ENCODE measurements around the gene PCDHB3.
"Not testable (repeated sequence)": the region's sequence is repeated elsewhere in the genome, so short reads cannot be mapped to it uniquely, and the experiment has no call there.

The PCDHB3 gene

GRCh38 chr5:141121563-141121962 lies 21.3 kb downstream of the PCDHB3 start, which contains the start of gene PCDHB4:
TSS of gene PCDHB4 (plus strand) at chr5:141121818. CDS start at chr5:141121999, 181 bp downstream.
- Mint-ChIP-seq H3K27me3 (peaks cover 19% of the 10 kb centered on the region), H3K36me3 (no peaks in the 10 kb centered on the region), H3K27ac (no peak within 1 kb of the TSS), H3K4me1 (no peaks in the 10 kb centered on the region), H3K9me3 (peaks cover 8% of the 10 kb centered on the region), H3K4me3 (no peak within 1 kb of the TSS)
- no peak for ATAC-seq

- Mint-ChIP-seq H3K9me3 (peaks cover 5% of the 10 kb centered on the region), H3K36me3 (no peaks in the 10 kb centered on the region), H3K27me3 (peaks cover 19% of the 10 kb centered on the region), H3K4me3 (no peak overlapping the region), H3K4me1 (no peaks in the 10 kb centered on the region), H3K27ac (no peak overlapping the region)
- no peak for ATAC-seq
Observed at GRCh38 chr5:141121985-141122384, 21.7 kb downstream of the PCDHB3 start.

DNA sequence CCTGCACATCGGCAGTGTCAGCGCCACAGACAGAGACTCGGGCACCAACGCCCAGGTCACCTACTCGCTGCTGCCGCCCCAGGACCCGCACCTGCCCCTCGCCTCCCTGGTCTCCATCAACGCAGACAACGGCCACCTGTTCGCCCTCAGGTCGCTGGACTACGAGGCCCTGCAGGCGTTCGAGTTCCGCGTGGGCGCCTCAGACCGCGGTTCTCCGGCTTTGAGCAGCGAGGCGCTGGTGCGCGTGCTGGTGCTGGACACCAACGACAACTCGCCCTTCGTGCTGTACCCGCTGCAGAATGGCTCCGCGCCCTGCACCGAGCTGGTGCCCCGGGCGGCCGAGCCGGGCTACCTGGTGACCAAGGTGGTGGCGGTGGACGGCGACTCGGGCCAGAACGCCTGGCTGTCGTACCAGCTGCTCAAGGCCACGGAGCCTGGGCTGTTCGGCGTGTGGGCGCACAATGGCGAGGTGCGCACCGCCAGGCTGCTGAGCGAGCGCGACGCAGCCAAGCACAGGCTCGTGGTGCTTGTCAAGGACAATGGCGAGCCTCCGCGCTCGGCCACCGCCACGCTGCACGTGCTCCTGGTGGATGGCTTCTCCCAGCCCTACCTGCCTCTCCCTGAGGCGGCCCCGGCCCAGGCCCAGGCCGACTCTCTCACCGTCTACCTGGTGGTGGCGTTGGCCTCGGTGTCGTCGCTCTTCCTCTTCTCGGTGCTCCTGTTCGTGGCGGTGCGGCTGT lies 23.3 kb downstream of the PCDHB3 start:
- H3K9me3 Mint-ChIP-seq, H3K4me3 Mint-ChIP-seq, H3K27ac Mint-ChIP-seq, ATAC-seq, H3K4me1 Mint-ChIP-seq, H3K36me3 Mint-ChIP-seq: not testable (repeated sequence)
- H3K27me3 Mint-ChIP-seq, result peaks cover 19% of the 10 kb centered on the region

- Mint-ChIP-seq H3K9me3 (peaks cover 5% of the 10 kb centered on the region), H3K36me3 (no peaks in the 10 kb centered on the region), H3K27ac (no peak overlapping the region), H3K27me3 (peaks cover 4% of the 10 kb centered on the region), H3K4me1 (no peaks in the 10 kb centered on the region), H3K4me3 (no peak overlapping the region)
- no peak for ATAC-seq
Observed at GRCh38 chr5:141127305-141127704, 27.0 kb downstream of the PCDHB3 start.

GRCh38 chr5:141135030-141135717 lies 34.9 kb downstream of the PCDHB3 start, which contains the start of gene PCDHB5:
TSS of gene PCDHB5 (plus strand) at chr5:141135206. CDS start at chr5:141135435, 229 bp downstream.
- H3K9me3 Mint-ChIP-seq, result peaks cover 17% of the 10 kb centered on the region
- no peak within 1 kb of the TSS for H3K4me3 Mint-ChIP-seq
- ATAC-seq, result no peak
- H3K27me3 Mint-ChIP-seq, result peaks cover 18% of the 10 kb centered on the region
- peaks cover 7% of the 10 kb centered on the region for H3K4me1 Mint-ChIP-seq
- H3K36me3 Mint-ChIP-seq, result no peaks in the 10 kb centered on the region
- no peak within 1 kb of the TSS for H3K27ac Mint-ChIP-seq

DNA sequence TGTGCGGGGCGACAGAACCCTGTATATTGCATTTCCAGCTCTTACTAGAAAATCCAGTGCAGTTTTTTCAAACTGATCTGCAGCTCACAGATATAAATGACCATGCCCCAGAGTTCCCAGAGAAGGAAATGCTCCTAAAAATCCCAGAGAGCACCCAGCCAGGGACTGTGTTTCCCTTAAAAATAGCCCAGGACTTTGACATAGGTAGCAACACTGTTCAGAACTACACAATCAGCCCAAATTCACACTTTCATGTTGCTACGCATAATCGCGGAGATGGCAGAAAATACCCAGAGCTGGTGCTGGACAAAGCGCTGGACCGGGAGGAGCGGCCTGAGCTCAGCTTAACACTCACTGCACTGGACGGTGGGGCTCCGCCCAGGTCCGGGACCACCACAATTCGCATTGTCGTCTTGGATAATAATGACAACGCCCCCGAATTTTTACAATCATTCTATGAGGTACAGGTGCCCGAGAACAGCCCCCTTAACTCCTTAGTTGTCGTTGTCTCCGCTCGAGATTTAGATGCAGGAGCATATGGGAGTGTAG lies 35.5 kb downstream of the PCDHB3 start:
- no peak for ATAC-seq
- Mint-ChIP-seq H3K4me1 (peaks cover 7% of the 10 kb centered on the region), H3K36me3 (no peaks in the 10 kb centered on the region), H3K27ac (no peak overlapping the region), H3K27me3 (peaks cover 18% of the 10 kb centered on the region), H3K4me3 (no peak overlapping the region), H3K9me3 (peaks cover 17% of the 10 kb centered on the region)

DNA sequence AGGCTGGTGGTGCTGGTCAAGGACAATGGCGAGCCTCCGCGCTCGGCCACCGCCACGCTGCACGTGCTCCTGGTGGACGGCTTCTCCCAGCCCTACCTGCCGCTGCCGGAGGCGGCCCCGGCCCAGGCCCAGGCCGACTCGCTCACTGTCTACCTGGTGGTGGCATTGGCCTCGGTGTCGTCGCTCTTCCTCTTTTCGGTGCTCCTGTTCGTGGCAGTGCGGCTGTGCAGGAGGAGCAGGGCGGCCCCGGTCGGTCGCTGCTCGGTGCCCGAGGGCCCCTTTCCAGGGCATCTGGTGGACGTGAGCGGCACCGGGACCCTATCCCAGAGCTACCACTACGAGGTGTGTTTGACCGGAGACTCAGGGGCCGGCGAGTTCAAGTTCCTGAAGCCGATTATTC lies 37.1 kb downstream of the PCDHB3 start:
- not testable (repeated sequence) for H3K27ac Mint-ChIP-seq, H3K4me1 Mint-ChIP-seq, H3K36me3 Mint-ChIP-seq, ATAC-seq, H3K4me3 Mint-ChIP-seq
- Mint-ChIP-seq H3K27me3 (peaks cover 27% of the 10 kb centered on the region), H3K9me3 (peaks cover 17% of the 10 kb centered on the region)

DNA sequence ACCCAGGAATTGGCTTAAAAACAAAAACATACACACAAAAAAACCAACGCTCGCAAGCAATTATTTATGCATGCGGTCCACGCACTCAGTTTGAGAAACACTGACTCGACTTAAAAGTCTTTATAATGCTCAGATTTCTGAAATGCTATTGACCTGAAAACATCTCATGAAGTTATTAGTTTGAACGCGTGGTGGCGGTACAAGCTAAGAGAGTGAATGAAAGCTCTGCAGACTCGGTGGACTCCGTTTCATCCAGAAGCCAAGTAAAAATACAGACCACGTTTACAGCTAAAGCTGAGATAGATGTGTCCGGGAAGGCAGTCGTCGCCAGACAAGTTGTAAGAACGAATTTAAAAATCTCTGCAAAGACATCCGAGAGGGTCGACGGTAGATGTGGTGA lies 49.5 kb downstream of the PCDHB3 start, which contains the start of gene PCDHB6:
TSS of gene PCDHB6 (plus strand) at position 246 of the 400 bp plus-strand sequence. CDS start 201 bp downstream, outside the sequence.
- peaks cover 12% of the 10 kb centered on the region for H3K4me1 Mint-ChIP-seq
- H3K36me3 Mint-ChIP-seq, result no peaks in the 10 kb centered on the region
- peaks cover 38% of the 10 kb centered on the region for H3K27me3 Mint-ChIP-seq
- no peak within 1 kb of the TSS for H3K27ac Mint-ChIP-seq
- H3K4me3 Mint-ChIP-seq, result peak within 1 kb of the TSS; percentile 31
- no peak for ATAC-seq
- H3K9me3 Mint-ChIP-seq, result peaks cover 5% of the 10 kb centered on the region

DNA sequence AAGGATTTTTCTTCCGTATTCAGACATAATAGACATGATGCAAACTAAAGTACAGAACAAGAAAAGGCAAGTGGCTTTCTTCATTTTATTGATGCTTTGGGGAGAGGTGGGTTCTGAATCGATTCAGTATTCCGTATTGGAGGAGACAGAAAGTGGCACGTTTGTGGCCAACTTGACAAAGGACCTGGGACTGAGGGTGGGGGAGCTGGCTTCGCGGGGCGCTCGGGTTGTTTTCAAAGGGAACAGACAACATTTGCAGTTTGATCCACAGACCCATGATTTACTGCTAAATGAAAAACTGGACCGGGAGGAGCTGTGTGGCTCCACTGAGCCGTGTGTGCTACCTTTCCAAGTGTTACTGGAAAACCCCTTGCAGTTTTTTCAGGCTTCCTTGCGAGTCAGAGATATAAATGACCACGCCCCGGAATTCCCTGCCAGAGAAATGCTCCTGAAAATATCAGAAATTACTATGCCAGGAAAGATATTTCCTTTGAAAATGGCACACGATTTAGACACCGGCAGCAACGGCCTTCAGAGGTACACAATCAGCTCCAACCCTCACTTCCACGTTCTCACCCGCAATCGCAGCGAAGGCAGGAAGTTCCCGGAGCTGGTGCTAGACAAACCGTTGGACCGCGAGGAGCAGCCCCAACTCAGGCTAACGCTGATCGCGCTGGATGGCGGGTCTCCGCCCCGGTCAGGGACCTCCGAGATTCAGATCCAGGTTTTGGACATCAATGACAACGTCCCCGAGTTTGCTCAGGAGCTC lies 50.1 kb downstream of the PCDHB3 start:
- Mint-ChIP-seq H3K4me1 (peaks cover 12% of the 10 kb centered on the region), H3K4me3 (no peak overlapping the region), H3K27me3 (peaks cover 35% of the 10 kb centered on the region), H3K9me3 (peaks cover 5% of the 10 kb centered on the region), H3K27ac (no peak overlapping the region), H3K36me3 (no peaks in the 10 kb centered on the region)
- ATAC-seq, result no peak

DNA sequence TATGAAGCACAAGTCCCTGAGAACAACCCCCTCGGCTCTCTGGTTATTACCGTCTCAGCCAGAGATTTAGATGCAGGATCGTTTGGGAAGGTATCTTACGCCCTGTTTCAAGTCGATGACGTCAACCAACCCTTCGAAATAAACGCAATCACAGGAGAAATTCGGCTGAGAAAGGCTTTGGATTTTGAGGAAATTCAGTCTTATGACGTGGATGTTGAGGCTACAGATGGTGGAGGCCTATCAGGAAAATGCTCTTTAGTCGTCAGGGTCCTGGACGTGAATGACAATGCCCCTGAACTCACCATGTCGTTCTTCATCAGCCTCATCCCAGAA lies 50.7 kb downstream of the PCDHB3 start:
- Mint-ChIP-seq H3K4me1 (peaks cover 10% of the 10 kb centered on the region), H3K27me3 (peaks cover 39% of the 10 kb centered on the region), H3K9me3 (peaks cover 5% of the 10 kb centered on the region), H3K27ac (no peak overlapping the region), H3K36me3 (no peaks in the 10 kb centered on the region), H3K4me3 (no peak overlapping the region)
- no peak for ATAC-seq

- H3K4me3 Mint-ChIP-seq, H3K9me3 Mint-ChIP-seq, H3K4me1 Mint-ChIP-seq, ATAC-seq, H3K27ac Mint-ChIP-seq, H3K36me3 Mint-ChIP-seq: not testable (repeated sequence)
- H3K27me3 Mint-ChIP-seq, result peaks cover 46% of the 10 kb centered on the region
Observed at GRCh38 chr5:141151632-141152031, 51.4 kb downstream of the PCDHB3 start.

- not testable (repeated sequence) for H3K27ac Mint-ChIP-seq, H3K9me3 Mint-ChIP-seq, ATAC-seq, H3K4me1 Mint-ChIP-seq, H3K4me3 Mint-ChIP-seq, H3K36me3 Mint-ChIP-seq
- H3K27me3 Mint-ChIP-seq, result peaks cover 50% of the 10 kb centered on the region
Observed at GRCh38 chr5:141152096-141152495, 51.8 kb downstream of the PCDHB3 start.

Data from stimulated activated memory B cell treated with anti-CD40 and anti-IgM and Interleukin-4, amounts not matched to agents 10 μg/mL and 1 μg/mL and 100 μg/mL, for 72 hours (primary cell).